Lower leg skin (tissue), 4 donors: ENCODE data around the gene GAPDHS. TPM values are rescaled to one million over a fixed set of nuclear protein-coding genes. Genes with fewer than 3 reads are reported as not detected.
A peak's percentile ranks its signal among the peaks of the same experiment; 100 is the strongest.

Source experiments
- DNase-seq, 2 donors: peaks; one replicate each; pipeline ENCODE4 v3.0.0-alpha.2; 2019; ENCODE audit warnings: low spot score in 2 of 2
- H3K4me3 ChIP-seq: fragments of 200-600 bp; sonication (generic); 2 replicates; pipeline ENCODE4 v1.5.1; 2017; ENCODE audit warnings: mild to moderate bottlenecking, low read depth; ENCODE audit not compliant: poor library complexity, severe bottlenecking
- CTCF ChIP-seq, 3 donors: fragments of 450-650 bp; IDR thresholded peaks; one replicate each; pipeline ENCODE4 v1.5.1; 2016; ENCODE audit warnings: antibody characterized with exemption in 3 of 3, mild to moderate bottlenecking in 3 of 3, moderate library complexity in 2 of 3
- POLR2A ChIP-seq, 2 donors: fragments of 450-650 bp; IDR thresholded peaks; one replicate each; pipeline ENCODE4 v1.6.1; 2016 to 2017; ENCODE audit warnings: antibody characterized with exemption in 2 of 2, mild to moderate bottlenecking in 1 of 2, moderate library complexity in 1 of 2
- WGBS, 2 donors: methylation state at CpG; one replicate each; pipeline ENCODE4 v1.1.5; 2018; 5-methylcytosine and 5-hydroxymethylcytosine counted together
- intact Hi-C: fragments of 100-400 bp; cut with DNase I; formaldehyde crosslinking; loops from one replicate; pipeline ENCODE4 v1.15.0; 2023; ENCODE audit warnings: low total_unique reads
- total RNA-seq, 4 donors: library from RNA; depleted of rRNA; stranded (reverse); fragments of >200 nt; gene quantifications; one replicate each; pipeline ENCODE4 v1.1.0, GENCODE V29; 2016

The GAPDHS gene
- total RNA-seq, 4 donors from 2014 or later, result 6.0 to 7.3 (median 6.2) TPM

GRCh38 chr19:35543280-35544109, 10.2 kb downstream of the GAPDHS start:
- 93 to 94% methylated on average over 13 to 15 of the region's 15 CpGs for WGBS, 2 donors
- no peak overlapping the region for H3K4me3 ChIP-seq
- intact Hi-C loops, result no loop called here
- DNase-seq, result peak in 1 of 2 donors; percentile 82
- no peak for TF ChIP-seq POLR2A (IDR thresholded peaks at IDR 0.05)
- no peak for TF ChIP-seq CTCF (IDR thresholded peaks at IDR 0.05)

DNA sequence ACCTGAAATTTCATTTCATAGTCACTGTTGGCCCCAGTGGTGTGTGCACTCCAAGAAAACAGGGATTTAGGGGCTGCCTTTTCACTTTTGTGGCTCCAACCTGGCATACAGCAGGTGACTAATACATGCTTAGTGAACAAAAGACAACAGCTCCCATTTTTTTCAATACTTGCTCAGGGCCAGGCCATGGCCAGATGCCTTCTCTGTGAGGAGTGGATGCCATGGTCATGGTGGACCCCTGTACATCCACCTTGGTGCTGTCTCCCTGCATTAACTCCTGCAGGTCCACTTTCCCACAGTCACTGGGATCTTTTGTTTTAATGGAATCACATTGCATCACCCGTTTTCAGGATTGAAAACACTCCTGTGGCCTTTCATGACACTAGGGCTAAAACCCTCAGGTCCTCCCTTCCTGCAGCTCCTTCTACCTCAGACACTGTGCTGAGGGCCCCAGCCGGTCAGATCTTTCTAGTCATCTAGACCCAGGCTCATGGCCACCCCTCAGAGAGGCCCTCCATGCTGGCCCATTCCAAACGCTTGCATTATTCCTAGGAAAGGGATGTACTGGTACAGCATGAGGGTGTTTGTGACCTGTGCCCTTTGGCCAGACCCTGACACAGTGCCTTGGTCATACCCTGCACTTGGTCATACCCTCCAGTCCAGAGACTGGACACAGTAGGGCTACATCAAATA, 11.0 kb downstream of the GAPDHS start:
- WGBS, 2 donors, result 64 to 88% methylated on average over 3 of the region's 3 CpGs
- no peak for TF ChIP-seq CTCF (IDR thresholded peaks at IDR 0.05)
- no peak for TF ChIP-seq POLR2A (IDR thresholded peaks at IDR 0.05)

GRCh38 chr19:35545001-35545854, 12.0 kb downstream of the GAPDHS start, which contains the start of gene TMEM147:
Gene TMEM147 (plus strand): TSS chr19:35545626. CDS start chr19:35545740, 114 bp downstream.
- peak within 1 kb of the TSS; percentile 75 for H3K4me3 ChIP-seq
- intact Hi-C loops, result no loop called here
- TF ChIP-seq POLR2A (IDR thresholded peaks at IDR 0.05), result no peak
- TF ChIP-seq CTCF (IDR thresholded peaks at IDR 0.05), result no peak
- WGBS, 2 donors, result 0 to 1% methylated on average over 41 to 71 of the region's 85 CpGs
- DNase-seq, result peak; percentile 89 to 98

More for the DNA sequence above, 11.0 kb downstream of the GAPDHS start:
- H3K4me3 ChIP-seq, result no peak overlapping the region
- intact Hi-C loops, result no loop called here
- peak in 1 of 2 donors; percentile 83 for DNase-seq

- intact Hi-C loops, result no loop called here
- 2 to 4% methylated on average over 20 to 24 of the region's 27 CpGs for WGBS, 2 donors
- H3K4me3 ChIP-seq, result peak overlapping the region; percentile 75
- TF ChIP-seq POLR2A (IDR thresholded peaks at IDR 0.05) (no peak), CTCF (IDR thresholded peaks at IDR 0.05) (no peak)
- no peak for DNase-seq
Observed at GRCh38 chr19:35545855-35546381, 12.7 kb downstream of the GAPDHS start.

GRCh38 chr19:35546532-35546931, 13.3 kb downstream of the GAPDHS start:
- WGBS, 2 donors, result 84% methylated on average over 8 of the region's 8 CpGs
- no peak overlapping the region for H3K4me3 ChIP-seq
- peak in 1 of 2 donors; percentile 72 for DNase-seq
- intact Hi-C loops, result no loop called here
- no peak for TF ChIP-seq POLR2A (IDR thresholded peaks at IDR 0.05)
